Prostate gland (tissue), 2 donors: ENCODE results near the gene DNAH3.

Experiments
- CTCF ChIP-seq, 4 experiments: fragments of 200-600 bp in 2 of 4; fragments of 450-650 bp in 2 of 4; sonication (generic) in 2 of 4; IDR thresholded peaks; 1 replicate in 3 of 4; 2 replicates in 1 of 4; pipeline ENCODE4 v1.5.1; 2016 to 2019; ENCODE audit warnings: antibody characterized with exemption in 4 of 4, mild to moderate bottlenecking in 2 of 4, moderate library complexity in 2 of 4
- POLR2A ChIP-seq: fragments of 450-650 bp; IDR thresholded peaks from one replicate; pipeline ENCODE4 v1.6.1; 2016; ENCODE audit warnings: antibody characterized with exemption, mild to moderate bottlenecking
- POLR2AphosphoS5 ChIP-seq: sonication (generic); formaldehyde crosslinking; IDR thresholded peaks from one replicate; pipeline ENCODE4 v1.6.1; 2017; ENCODE audit warnings: antibody characterized with exemption

- TF ChIP-seq POLR2A, result no peak
- no peak for TF ChIP-seq CTCF (IDR thresholded peaks at IDR 0.05)
- TF ChIP-seq POLR2AphosphoS5, result no peak
These were observed 12.9 kb upstream of the DNAH3 start for GRCh38 chr16:21163576-21163975.
